Stimulated activated CD4-positive, alpha-beta T cell treated with anti-CD3 and anti-CD28 coated beads, Interleukin-1b, Interleukin-23, amount 100 ng/mL, for 1 hour (primary cell): Measurements from ENCODE around the gene IRF8.
"Not testable (repeated sequence)": the region's sequence is repeated elsewhere in the genome, so short reads cannot be mapped to it uniquely, and the experiment has no call there.

Experiments used
- DNase-seq, 2 donors: peaks; one replicate each; pipeline ENCODE4 v3.0.0-alpha.2; 2020; ENCODE audit warnings: low read depth in 2 of 2

The IRF8 gene

DNA sequence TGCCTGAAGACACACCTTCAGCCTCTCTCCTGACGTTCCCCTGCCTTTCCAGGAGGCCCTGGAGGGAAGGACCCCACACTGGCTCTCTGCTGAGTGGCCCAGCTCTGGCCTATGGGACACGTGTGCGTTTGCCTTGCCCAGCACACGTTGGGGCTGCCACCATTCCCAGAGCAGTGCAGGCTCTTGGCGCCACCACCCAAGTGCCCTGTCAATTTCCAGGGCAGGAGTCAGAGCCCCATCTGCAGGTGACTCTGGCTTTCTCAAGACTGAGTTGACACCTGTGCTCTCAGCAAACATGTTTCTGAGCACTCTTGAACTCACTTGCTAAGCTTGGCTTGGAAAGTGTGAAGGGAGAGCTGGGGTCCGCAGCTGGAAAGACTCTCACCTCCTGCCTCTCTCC, 4.7 kb upstream of the IRF8 start:
- DNase-seq = no peak

DNA sequence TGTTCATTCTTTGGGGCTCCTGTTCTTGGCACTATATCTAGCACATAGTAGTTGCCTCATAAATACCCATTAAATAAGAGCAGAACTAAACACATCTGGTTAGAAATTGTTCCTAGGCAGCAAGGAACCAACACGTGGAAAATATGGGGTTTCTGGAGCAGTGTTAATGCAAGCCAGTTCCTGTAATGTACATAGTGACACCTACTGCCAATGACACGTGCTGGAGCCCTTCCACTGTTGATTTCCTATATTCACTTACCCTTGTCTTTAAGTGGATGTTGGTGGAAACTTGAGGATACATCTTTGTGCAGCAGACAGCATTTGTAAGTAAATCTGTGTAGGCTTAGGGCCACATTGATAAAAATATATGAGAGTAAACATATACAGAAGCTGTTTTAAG, 1.6 kb upstream of the IRF8 start:
- no peak for DNase-seq

DNA sequence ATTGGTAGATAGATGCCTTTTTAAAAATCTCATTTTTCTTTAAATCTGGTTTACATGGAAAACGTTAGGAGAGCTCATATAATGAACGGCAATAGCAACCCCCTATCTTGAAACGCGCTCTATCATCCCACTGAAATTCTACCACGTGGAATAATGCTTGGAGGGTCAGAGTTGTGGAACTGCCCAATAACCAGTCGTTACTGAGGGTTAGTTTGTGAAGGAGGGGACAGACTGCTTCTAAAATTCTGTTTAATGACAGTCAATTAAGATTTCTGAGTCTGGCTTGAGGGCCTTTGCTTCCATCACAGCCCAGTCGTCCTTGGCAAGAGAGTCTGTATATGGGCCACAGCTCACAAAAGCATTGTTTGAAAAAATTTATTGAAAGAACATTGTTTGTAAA, 482 bp downstream of the IRF8 start:
- no peak for DNase-seq

DNA sequence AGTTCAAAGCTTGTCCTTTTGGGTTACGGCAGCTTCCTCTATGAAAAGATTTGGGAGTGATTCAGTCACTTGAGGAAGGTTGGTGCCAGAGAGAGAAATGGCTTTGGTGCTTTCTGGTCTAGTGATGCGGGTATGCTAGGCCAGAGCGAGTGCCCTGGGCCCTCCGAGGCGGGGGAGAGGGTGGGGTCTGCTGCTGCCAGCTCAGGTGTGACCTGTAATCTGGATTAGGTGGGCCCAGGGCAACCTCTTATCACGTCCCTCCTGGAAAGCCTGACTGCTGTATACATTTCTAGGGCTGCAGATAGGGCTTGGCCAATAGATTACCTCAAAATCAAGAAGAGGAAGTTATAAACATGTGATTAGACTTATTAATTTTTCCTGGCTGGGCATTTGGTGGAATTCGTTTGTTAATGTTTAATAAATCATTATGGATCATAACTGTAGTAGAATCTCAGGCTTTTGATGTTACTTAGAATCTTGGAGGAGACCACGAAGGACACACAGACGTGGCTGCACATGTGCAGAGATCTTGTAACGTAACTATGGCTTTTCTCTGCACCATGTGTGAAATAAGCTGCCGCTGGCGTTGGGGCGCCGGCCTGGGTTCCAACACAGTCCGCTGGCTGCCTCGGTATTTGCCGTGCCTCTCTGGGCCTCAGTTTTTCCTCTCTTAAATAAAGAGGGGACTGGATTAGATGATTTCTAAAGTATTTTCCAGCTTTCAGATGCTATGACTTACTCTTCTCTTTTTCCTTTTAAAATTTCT, 1.2 kb downstream of the IRF8 start:
- DNase-seq = no peak

DNA sequence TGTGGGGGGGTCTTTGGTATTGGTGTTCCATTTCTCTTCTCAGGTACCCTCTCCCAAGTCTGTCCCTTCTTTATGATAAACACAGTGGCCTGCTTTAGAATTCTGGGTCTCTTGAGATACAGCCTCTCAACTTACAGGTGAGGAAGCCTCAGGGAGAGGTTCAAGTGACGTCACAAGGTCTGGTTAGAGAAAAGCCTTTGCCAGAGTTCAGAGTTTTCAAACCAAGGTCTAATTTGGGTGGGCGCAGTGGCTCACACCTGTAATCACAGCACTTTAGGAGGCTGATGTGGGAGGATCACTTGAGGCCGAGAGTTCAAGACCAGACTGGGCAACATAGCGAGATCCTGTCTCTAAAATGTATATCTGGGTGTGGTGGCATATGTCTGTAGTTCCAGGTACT, 2.1 kb downstream of the IRF8 start:
- no peak for DNase-seq

DNA sequence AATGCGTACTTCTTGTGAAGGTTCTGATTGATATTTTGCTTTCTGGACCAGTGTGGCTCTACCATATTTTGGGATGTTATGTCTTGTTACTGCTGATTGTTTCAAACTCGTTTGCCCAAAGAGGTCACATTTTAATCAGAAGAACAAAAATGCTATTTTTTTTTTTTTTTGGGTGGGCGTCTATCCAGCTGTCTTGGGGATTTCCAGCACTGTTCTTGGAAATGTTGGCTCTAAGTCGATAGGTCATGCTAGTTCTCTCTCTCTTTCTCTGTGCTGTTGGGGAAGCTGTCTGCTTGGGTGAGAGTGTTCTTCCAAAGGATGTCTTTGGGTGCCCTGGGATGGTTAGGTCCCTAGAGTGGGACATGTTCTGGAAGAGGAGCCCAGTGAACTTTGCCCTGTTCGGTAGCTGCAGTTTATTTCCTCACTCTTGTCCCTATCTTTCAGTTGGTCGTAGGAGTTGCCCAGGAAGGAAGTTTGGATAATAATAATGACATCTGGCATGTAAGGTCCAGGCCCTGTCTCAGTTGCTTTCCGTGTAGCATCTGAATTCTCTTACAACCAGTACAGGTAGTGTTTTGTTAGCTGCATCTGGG, 2.9 kb downstream of the IRF8 start:
- no peak for DNase-seq

DNA sequence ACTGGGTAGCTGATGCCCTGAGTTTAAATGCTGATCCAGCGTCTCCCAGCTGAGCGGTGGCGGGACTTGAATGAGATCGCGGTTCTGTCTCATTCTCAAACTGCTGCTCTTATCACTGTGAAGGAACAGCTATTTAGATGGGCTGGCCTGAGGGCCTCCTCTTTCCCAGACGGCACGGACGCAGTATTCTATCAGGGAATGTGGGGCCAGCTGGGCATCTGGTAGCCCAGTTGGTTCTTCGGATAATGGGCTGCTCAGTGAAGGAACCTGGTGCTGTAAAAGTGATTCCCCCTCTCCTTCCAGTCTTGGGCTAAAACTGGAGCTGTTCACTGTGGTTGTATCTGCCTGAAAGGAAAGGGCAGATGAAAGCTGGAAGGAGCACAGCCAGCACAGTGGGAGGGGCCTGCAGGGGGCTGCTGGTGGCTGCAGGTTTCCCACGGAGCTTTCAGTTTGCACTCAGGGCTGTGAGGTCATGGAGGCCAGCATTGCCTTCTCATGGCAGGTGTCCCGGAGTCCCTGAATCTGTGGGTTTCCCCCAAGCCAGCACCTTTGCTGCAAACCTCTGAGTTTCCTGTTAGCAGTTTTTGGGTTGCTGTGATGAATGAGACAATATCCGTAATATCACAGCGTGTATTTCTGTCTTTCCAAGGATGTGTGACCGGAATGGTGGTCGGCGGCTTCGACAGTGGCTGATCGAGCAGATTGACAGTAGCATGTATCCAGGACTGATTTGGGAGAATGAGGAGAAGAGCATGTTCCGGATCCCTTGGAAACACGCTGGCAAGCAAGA, 3.6 kb downstream of the IRF8 start:
- peak in 1 of 2 donors; percentile 9 for DNase-seq

DNA sequence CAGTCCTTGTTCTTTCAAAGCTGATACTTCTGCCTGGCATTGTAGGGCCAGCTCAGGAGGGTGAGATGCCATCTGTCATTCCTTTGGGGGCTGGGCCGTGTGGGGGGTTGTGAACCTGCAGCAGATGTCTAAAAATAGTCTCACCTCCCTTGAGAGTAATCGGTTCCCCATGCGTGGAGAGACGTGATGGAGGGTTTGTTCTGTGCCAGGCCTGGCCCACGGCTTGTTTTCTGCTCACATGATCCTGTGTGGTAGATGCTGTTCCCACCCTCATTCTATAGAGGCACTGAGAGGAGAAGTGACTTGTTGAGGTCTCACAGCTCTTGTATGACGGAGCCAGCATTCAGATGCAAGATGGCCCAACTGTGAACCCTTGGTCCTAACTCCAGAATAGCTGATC, 4.6 kb downstream of the IRF8 start:
- no peak for DNase-seq

DNA sequence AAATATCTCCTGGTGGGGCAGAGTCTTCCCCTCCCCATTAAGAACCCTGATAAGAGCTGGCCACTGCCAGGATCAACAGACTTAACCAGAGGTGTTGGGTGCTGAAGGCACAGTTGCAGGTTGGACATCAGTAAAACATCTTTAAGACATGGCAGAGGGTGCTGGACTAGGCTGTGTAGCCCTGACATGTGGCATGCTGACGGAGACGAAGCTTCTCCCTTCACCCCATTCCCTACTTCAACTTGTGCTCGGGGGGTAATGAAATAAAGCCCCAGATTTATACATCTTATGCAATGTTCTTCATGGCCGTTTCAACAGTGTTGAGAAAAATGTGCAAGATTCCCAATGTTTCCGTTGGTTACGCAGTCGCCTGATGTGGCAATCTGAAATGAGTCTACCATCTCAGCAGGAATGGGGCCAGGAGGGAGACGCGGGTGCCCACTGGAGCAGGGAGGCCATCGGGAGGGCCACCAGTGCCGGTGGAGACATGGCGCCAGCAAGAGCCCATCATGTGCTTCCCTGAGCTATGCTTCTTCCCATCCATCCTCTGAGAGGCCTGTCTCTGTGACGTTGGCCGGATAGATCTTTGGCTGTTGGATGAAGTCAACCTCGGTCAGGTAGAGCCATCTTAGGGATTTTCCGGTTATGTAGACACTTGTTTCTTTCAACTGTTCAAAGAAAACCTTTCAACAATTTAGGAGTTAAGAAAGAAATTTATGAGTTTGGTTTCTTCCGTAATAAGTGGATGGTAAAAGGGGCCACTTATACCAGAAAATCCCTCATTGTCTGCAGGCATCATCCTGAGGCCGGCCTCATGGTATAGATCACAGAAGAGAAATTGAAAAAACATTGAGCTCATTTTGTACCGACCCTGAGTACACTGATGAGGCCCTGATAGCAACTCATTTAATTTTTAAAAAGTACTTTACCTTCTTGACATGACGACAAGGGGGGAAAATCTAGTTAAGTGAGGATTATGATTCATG, 6.4 kb downstream of the IRF8 start:
- DNase-seq = no peak

DNA sequence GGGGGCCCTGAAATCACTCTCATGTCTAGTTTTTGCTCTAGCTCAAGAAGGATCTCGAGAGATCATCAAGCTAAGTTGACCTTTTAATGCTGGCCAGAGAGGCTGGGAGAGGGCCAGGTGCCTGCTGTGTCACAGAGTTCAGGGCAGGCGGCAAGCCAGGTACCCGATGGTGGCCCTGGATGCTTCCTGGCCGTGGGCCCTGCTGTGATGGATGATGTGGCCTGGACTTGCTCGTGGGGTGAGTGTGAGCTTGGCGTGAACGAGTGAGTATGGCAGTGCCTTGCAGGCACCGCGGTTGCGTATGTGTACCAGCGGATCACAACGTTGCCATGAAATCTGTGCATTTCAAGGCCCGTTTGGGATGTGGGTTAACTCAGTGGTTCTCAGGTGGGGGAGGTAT, 7.4 kb downstream of the IRF8 start:
- DNase-seq = no peak

DNA sequence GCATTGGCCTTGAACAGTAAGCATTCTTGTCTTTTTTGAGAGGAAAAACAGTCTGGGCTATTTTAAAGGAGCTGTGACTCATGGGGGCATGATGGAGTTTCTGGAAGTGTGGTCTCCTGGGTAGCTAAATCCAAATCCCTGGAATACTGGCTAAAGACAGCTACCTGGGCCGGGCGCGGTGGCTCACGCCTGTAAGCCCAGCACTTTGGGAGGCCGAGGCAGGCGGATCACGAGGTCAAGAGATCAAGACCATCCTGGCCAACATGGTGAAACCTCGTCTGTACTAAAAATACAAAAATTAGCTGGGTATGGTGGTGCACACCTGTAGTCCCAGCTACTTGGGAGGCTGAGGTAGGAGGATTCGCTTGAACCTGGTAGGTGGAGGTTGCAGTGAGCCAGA, 8.3 kb downstream of the IRF8 start:
- DNase-seq = not testable (repeated sequence)

DNA sequence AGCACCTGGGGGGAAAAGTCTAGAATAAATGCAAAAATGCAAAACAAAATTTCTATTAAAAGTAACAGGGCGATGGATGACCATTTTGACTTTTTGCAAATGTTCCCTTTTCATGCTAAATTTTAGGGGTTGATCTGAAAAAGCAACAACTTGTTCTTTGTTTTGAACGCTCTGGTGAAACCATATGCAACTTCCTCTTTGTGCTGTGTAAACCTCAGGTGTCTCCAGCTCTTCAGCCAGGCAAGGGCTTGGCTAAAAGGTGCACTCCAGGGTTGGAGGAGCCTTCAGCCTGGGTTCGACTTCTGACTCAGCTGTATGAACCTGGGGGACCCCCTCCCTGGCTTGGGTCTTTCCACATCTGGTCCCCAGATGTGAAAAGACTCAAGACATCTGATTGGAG, 9.5 kb downstream of the IRF8 start:
- no peak for DNase-seq

DNA sequence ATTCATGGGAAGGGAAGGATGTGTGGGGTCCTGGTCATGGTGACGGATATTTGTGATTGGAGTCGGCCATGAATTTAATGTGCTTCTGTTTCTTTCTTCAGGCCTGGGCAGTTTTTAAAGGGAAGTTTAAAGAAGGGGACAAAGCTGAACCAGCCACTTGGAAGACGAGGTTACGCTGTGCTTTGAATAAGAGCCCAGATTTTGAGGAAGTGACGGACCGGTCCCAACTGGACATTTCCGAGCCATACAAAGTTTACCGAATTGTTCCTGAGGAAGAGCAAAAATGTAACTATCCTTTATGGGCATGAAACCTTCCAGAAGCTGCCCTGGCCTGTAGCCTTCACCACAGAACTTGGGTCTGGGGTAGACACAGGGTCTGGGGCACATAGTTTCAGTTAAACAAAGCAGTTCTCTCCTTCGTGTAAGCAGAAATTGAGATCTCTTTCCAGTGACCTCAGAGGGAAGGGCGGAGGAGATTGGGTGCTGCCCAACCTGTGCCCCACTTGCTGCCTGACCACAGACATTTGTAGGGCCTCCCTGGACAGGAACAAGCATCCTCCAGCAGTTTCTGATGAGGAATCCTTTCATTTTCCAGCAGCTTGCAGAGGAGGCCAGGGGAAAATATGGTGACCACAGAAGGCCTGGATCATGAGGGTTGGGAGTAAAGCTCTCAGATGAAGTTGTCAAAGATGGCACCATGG, 10.1 kb downstream of the IRF8 start:
- DNase-seq = no peak

DNA sequence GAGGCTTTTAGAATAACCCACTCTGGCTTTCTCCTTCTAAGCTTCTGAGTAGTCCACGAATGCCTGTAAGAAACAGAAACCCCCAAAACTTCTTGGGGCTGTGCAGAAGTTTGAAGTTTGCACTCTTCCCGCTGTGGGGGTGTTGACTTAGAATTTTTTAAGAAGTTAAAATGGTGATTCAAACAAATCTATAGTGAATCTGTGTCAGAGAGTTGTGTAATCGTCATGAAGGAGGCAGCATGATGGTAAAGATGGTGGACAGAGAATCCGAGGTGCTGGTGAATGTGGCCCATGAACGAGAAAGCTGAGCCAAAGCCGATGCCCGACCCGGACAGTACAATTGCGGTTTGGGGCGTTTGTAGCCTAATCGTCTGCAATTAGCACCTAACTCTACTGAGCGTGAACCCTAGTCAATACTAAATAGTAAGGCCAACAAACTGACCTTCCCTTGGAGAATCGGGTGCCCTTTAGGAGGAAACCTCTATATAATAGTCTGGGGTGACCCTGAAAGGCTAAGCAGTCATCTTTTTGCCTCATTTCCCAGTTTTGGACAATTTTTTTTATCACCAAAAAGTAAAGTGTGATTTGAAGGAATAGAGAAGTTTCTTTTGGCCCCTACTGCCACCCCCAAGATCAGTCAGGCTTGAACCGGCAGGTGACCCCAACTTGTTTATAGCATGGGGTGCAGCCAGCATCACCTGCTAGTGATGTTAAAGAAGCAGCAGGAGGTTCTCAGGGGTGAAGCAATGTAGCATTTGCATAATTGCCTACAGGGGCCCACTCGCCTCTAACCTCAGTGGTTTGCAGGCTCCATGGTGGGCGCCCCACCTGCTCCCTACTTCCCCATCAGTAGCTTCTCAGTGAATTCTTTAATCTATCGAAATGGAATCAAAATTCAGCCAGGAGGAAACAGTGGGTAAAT, 11.2 kb downstream of the IRF8 start:
- no peak for DNase-seq

DNA sequence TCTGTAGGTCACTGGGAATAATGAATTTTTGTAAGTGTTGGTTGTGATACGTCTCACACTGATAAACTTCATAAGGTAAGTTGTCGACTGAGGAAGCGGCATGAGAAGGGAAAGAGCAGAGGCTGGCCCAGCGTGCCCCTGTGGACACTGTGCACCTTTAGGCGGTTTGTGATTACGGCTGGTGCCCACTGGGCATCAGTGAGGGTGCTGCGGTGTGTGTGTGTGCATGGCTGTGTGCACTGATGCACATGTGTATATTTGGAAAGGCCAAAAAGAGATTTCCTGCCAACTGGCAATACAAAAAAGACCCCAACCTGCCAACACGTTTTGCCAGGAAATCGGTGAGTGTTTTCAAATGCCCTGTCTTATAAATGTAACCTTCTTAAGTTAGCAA, 11.9 kb downstream of the IRF8 start:
- no peak for DNase-seq

DNA sequence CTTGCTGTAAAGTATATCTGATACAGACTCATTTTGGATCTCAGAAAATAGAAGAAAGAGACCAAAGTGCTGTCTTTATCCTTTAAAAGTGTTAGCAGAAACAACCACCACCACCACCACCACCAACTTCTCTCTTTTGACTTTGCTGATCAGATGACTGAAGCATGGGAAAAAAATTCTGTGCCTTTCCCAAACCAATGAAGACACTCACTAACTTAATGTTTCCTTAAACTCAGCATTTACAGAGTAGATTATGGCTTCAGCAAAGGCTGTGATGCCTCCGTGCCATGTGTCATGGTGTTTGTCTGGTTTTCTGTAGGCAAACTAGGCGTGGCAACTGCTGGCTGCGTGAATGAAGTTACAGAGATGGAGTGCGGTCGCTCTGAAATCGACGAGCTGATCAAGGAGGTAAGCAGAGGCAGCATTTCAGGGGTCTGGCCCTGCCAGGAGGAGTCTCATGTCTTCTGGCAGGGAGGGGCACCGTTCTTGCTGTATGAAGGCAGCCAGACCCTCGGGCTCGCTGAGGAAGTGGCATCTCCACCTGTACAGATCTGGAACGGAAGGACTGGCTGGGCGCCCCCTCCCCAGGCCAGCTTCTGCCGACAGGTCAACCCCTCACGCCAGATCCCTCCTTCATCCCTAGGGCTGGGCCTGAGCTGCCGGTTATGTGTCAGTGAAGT, 12.4 kb downstream of the IRF8 start:
- no peak for DNase-seq

DNA sequence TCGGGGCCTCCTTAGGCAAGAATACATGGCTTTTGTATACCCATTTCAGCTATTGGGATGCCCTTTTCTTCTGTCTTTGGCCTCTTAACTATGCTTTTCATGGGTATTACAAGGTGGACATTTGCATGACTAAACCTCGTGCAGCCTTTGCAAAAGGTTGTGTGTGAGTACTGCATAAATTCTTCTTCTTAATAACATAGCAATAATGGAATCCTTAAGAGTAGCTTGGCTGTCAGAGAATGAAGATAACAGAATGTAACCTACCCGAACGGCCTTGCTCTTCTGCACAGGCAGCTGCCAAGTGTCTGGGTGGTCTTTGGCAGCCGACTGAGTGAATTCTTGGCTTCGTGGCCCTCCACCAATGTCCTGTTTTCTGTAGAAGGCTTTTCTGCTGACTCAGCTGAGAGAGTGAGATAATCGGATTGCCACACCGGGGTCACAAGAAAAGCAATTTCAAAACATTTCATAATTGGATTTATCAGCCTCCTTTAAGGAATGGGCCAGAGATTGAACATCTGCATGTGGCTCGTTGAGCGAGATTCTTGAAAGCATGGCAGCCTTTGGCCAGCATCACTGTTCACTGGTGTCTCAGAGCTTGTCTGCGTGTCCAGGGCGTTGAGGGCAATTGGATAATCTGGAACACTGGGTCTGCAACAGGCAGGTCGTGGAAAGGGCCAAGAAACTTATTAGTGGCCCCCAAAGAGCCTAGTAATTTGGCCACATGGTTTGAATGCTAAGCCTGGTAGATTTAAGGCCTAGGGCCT, 13.4 kb downstream of the IRF8 start:
- DNase-seq = no peak

DNA sequence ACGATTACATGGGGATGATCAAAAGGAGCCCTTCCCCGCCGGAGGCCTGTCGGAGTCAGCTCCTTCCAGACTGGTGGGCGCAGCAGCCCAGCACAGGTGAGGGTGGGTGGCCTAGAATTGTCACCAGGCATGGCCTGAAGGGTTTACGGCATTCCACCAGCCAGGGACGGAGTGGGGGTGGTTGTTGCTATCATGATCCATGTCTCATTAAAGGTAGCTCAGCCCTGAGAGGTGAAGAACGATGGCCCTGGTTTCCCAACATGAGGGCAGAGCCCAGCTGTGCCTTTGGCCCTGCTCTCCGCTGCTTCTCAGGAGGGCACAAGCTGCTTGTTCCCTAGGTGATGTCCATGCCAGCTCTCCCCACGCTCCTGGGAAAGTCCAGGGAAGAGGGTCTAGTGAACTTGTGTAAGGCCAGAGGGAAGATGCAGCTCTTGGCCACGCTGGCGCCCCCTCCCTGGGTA, 14.2 kb downstream of the IRF8 start:
- DNase-seq = no peak
